Heart right ventricle (tissue), 16 donors: ENCODE results near the gene FBXO38. TPM values are rescaled to one million over a fixed set of nuclear protein-coding genes. Genes with fewer than 3 reads are reported as not detected.
A peak's percentile ranks its signal among the peaks of the same experiment; 100 is the strongest.

Experiments
- ATAC-seq, 8 donors: fragments of 200-7000 bp; cut with Tn5 transposase; one replicate each; pipeline ENCODE4 v1.9.1; 2020; ENCODE audit warnings: mild to moderate bottlenecking in 8 of 8, moderate library complexity in 8 of 8, moderate number of reproducible peaks in 1 of 8
- DNase-seq, 2 donors: peaks; one replicate each; pipeline ENCODE4 v3.0.0-alpha.2; 2020
- H3K27ac ChIP-seq, 10 donors: fragments of 200-600 bp; sonication (generic) in 2 of 10; one replicate each; pipeline versions ENCODE4 v1.5.0 to v1.8.0; 2020 to 2022; ENCODE audit warnings: mild to moderate bottlenecking in 3 of 10
- H3K27me3 ChIP-seq, 7 donors: fragments of 200-600 bp; one replicate each; pipeline ENCODE4 v1.8.0; 2021 to 2022; ENCODE audit warnings: mild to moderate bottlenecking in 2 of 7
- H3K36me3 ChIP-seq, 9 donors: fragments of 200-600 bp; sonication (generic) in 1 of 9; one replicate each; pipeline versions ENCODE4 v1.5.0 to v1.8.0; 2020 to 2022; ENCODE audit warnings: mild to moderate bottlenecking in 2 of 9
- H3K4me1 ChIP-seq, 9 donors: fragments of 200-600 bp; sonication (generic) in 1 of 9; one replicate each; pipeline versions ENCODE4 v1.5.0 to v1.8.0; 2020 to 2022; ENCODE audit warnings: mild to moderate bottlenecking in 4 of 9
- H3K4me3 ChIP-seq, 10 donors: fragments of 200-600 bp; sonication (generic) in 2 of 10; one replicate each; pipeline versions ENCODE4 v1.5.0 to v1.8.0; 2020 to 2022; ENCODE audit warnings: mild to moderate bottlenecking in 7 of 10, moderate library complexity in 2 of 10
- H3K9me3 ChIP-seq, 11 donors: fragments of 200-600 bp in 10 of 11; sonication (generic) in 2 of 11; one replicate each; pipeline versions ENCODE4 v1.5.0 to v1.8.0; 2013 to 2022; ENCODE audit warnings: mild to moderate bottlenecking in 2 of 11, control low read depth in 1 of 11, moderate library complexity in 1 of 11
- CTCF ChIP-seq, 9 donors: fragments of 200-600 bp; sonication (generic) in 2 of 9; IDR thresholded peaks; one replicate each; pipeline versions ENCODE4 v1.5.0 to v1.8.0; 2021 to 2022; ENCODE audit warnings: antibody characterized with exemption in 9 of 9, mild to moderate bottlenecking in 5 of 9, moderate library complexity in 1 of 9
- WGBS, 2 donors: extraction: QIAGEN DNeasy Blood & Tissue Kit; methylation state at CpG; one replicate each; pipeline ENCODE4 v1.1.7; 2013; ENCODE audit warnings: inconsistent platforms in 1 of 2; 5-methylcytosine and 5-hydroxymethylcytosine counted together
- intact Hi-C, 10 donors: fragments of 100-400 bp; cut with DNase I; formaldehyde crosslinking; loops; one replicate each; pipeline versions ENCODE4 v1.11.1 to v1.14.2; 2022
- polyA plus RNA-seq, 2 donors: library from polyadenylated mRNA; stranded (reverse); fragments of 200-250 nt; gene quantifications; one replicate each; pipeline ENCODE4 v1.2.3, GENCODE V29; 2013
- total RNA-seq, 10 donors: library from RNA; stranded (reverse); fragmentation: NEBNext Ultra II Directional in 3 of 10; extraction: Animal tissue kit (Norgen Biotek cat#: 25700) in 3 of 10; gene quantifications; one replicate each; pipeline versions ENCODE4 v1.2.1 to v1.2.4, GENCODE V29; 2021 to 2023
- donor health status: Arrhythmogenic right ventricular cardiomyopathy.
- donor health status: ischemic (EF 13 %, LVEDD 7.1; RV severe dilation, severe dysfunction).
- donor health status: healthy with polysubstance abuse.
- donor health status: DM: no; HTN: yes; CAD: no.
- donor health status: DM: no; HTN: no; CAD: no.
- donor health status: ischemic (EF 25% LVEDD 6.9; RV normal size, moderate dysfunction).
- donor health status: ischemic (EF 25% LVEDD 5.7; RV mildly dilated, moderate dysfunction).
- donor health status: healthy.
- donor health status: DM: yes; HTN: yes; CAD: no.
- donor health status: Ischemic cardiomyopathy.
- donor health status: ischemic (EF 35%, LVEDD 5.7; RV mildly dilated, moderate dysfunction).
- donor health status: nonischemic (EF 11% LVEDD 7.7; RV severe dilation, severe dysfunction).
- donor health status: DM: yes; HTN: yes; CAD: no.
- donor health status: PGD.
- donor health status: ischemic (EF 29% LVEDD 5.4; RV normal size, mild dysfunction).
- donor health status: nonischemic (EF 23%, LVEDD 6.1; RV moderate dilation, normal function).

FBXO38 gene
- total and polyA plus RNA-seq, 12 donors, result 10.2 to 66.4 (median 46.6) TPM

- H3K27me3 ChIP-seq, result no peaks in the 10 kb centered on the region
- TF ChIP-seq CTCF (IDR thresholded peaks at IDR 0.05), result no peak
- no peak for DNase-seq
- peak overlapping the region; percentile 30 to 82 (median 72) for H3K27ac ChIP-seq
- 43 to 52% methylated on average over 6 of the region's 6 CpGs for WGBS, 2 donors
- peak; percentile 12 to 67 (median 44) for ATAC-seq
- intact Hi-C loops, result no loop called here
- H3K9me3 ChIP-seq, result no peaks in the 10 kb centered on the region
- no peak overlapping the region for H3K4me3 ChIP-seq
- H3K36me3 ChIP-seq, result no peaks in the 10 kb centered on the region
- peaks cover 3 to 48% (median 21%) of the 10 kb centered on the region in 9 donors for H3K4me1 ChIP-seq
Observed at GRCh38 chr5:148455185-148455584, 71.4 kb downstream of the FBXO38 start.

GRCh38 chr5:148457183-148457620 is 73.4 kb downstream of the FBXO38 start:
- WGBS, 2 donors, result 45 to 52% methylated on average over 5 of the region's 5 CpGs
- DNase-seq (no peak), ATAC-seq (no peak)
- TF ChIP-seq CTCF (IDR thresholded peaks at IDR 0.05), result peak in 7 of 9 donors; percentile 23 to 56 (median 39)
- Histone ChIP-seq H3K27me3 (no peaks in the 10 kb centered on the region), H3K4me1 (peaks cover 3 to 46% (median 21%) of the 10 kb centered on the region in 9 donors), H3K4me3 (no peak overlapping the region), H3K27ac (peak overlapping the region in 1 of 10 donors; percentile 17), H3K9me3 (peaks cover 0 to 2% (median 0%) of the 10 kb centered on the region in 11 donors), H3K36me3 (no peaks in the 10 kb centered on the region)
- intact Hi-C loops, result no loop called here

GRCh38 chr5:148458036-148458888 is 74.5 kb downstream of the FBXO38 start:
- H3K36me3 ChIP-seq, result no peaks in the 10 kb centered on the region
- H3K27ac ChIP-seq, result peak overlapping the region in 3 of 10 donors; percentile 8 to 41 (median 19)
- no peak for TF ChIP-seq CTCF (IDR thresholded peaks at IDR 0.05)
- WGBS, 2 donors, result 76 to 77% methylated on average over 3 of the region's 3 CpGs
- H3K9me3 ChIP-seq, result peaks cover 0 to 7% (median 0%) of the 10 kb centered on the region in 11 donors
- ATAC-seq, result no peak
- intact Hi-C loops, result no loop called here
- DNase-seq, result no peak
- peaks cover 3 to 38% (median 16%) of the 10 kb centered on the region in 9 donors for H3K4me1 ChIP-seq
- no peak overlapping the region for H3K4me3 ChIP-seq
- no peaks in the 10 kb centered on the region for H3K27me3 ChIP-seq

GRCh38 chr5:148459669-148460068 is 75.9 kb downstream of the FBXO38 start:
- Histone ChIP-seq H3K27ac (peak overlapping the region in 2 of 10 donors; percentile 19 to 28), H3K9me3 (peaks cover 0 to 7% (median 0%) of the 10 kb centered on the region in 11 donors), H3K36me3 (no peaks in the 10 kb centered on the region), H3K27me3 (no peaks in the 10 kb centered on the region), H3K4me1 (peaks cover 0 to 24% (median 8%) of the 10 kb centered on the region in 9 donors), H3K4me3 (no peak overlapping the region)
- no peak for ATAC-seq
- DNase-seq, result no peak
- intact Hi-C loops, result no loop called here
- TF ChIP-seq CTCF (IDR thresholded peaks at IDR 0.05), result no peak
- 84 to 94% methylated on average over 1 of the region's 1 CpG for WGBS, 2 donors
